OCI-LY3 (cell line): ENCODE results near the gene DPYD.

ENCODE experiments used
- EZH2phosphoT487 ChIP-seq: fragments of 200-600 bp; shearing (Covaris generic); IDR thresholded peaks from 2 replicates; pipeline ENCODE4 v1.6.1; 2018; ENCODE audit warnings: antibody characterized with exemption, mixed run types, low read depth
- TF ChIP-seq, protein P1 (sequence below): fragments of 200-600, 300-600 bp; sonication (generic); IDR thresholded peaks from 2 replicates; pipeline ENCODE4 v1.5.1; 2014; ENCODE audit warnings: antibody characterized with exemption, low read length, low read depth

DNA sequence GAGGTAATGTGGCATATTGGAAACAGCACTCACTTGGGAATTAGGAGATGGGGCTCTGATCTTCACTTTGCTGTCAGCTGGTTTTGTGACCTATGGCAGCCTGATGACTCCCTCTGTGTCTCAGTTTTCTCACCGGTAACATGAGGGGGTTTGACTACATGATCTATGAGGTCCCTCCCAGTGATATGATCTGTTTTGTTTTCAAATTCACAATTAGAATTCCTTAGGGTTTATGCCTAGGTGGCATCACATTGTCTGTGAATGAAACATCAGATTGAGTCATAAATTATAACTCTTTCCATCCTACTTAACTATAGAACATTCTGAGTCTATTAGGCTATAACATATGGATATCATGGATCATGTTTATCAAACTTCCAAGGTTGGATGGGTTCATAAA, 812.7 kb downstream of the DPYD start:
- TF ChIP-seq, protein P1, sequence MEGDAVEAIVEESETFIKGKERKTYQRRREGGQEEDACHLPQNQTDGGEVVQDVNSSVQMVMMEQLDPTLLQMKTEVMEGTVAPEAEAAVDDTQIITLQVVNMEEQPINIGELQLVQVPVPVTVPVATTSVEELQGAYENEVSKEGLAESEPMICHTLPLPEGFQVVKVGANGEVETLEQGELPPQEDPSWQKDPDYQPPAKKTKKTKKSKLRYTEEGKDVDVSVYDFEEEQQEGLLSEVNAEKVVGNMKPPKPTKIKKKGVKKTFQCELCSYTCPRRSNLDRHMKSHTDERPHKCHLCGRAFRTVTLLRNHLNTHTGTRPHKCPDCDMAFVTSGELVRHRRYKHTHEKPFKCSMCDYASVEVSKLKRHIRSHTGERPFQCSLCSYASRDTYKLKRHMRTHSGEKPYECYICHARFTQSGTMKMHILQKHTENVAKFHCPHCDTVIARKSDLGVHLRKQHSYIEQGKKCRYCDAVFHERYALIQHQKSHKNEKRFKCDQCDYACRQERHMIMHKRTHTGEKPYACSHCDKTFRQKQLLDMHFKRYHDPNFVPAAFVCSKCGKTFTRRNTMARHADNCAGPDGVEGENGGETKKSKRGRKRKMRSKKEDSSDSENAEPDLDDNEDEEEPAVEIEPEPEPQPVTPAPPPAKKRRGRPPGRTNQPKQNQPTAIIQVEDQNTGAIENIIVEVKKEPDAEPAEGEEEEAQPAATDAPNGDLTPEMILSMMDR: no peak
- TF ChIP-seq EZH2phosphoT487: no peak
